HEK293 (cell line): ENCODE data around the gene CHFR.

ENCODE experiments used
- CTCF ChIA-PET: fragments of 350-600 bp; formaldehyde crosslinking; extraction: SDS; loops from one replicate; lab custom pipeline; 2021; ENCODE audit warnings: antibody characterized with exemption; lab: Yijun Ruan, JAX
- POLR2A ChIA-PET: fragments of 300-600 bp; formaldehyde crosslinking; extraction: SDS; loops from one replicate; lab custom pipeline; 2020; ENCODE audit warnings: antibody characterized with exemption, inconsistent platforms; lab: Yijun Ruan, JAX
- H3K27ac ChIP-seq: fragments of 200-500 bp; sonication (Bioruptor generic); 2 replicates; pipeline ENCODE4 v1.5.1; 2014; ENCODE audit warnings: low read depth, low read length, control low read depth, inconsistent platforms; ENCODE audit errors: extremely low read depth
- H3K36me3 ChIP-seq, 2 experiments: fragments of 200-500 bp in 1 of 2; sonication (Bioruptor generic) in 1 of 2; 1 replicate in 1 of 2; 2 replicates in 1 of 2; pipeline ENCODE4 v1.5.1; 2014 to 2017; ENCODE audit warnings: inconsistent platforms in 2 of 2, low read length in 2 of 2; ENCODE audit not compliant: control insufficient read depth in 2 of 2, insufficient read depth in 1 of 2
- H3K4me1 ChIP-seq: fragments of 200-500 bp; sonication (Bioruptor generic); 2 replicates; pipeline ENCODE4 v1.5.1; 2014; ENCODE audit warnings: mild to moderate bottlenecking, low read length, inconsistent platforms; ENCODE audit not compliant: control insufficient read depth, insufficient read depth
- H3K4me3 ChIP-seq: 2 replicates; pipeline ENCODE4 v1.5.1; 2011; ENCODE audit warnings: low read depth, mild to moderate bottlenecking, control low read depth, low read length, moderate library complexity
- H3K9me3 ChIP-seq: fragments of 200-500 bp; sonication (Bioruptor generic); 2 replicates; pipeline ENCODE4 v1.5.1; 2014; ENCODE audit warnings: low read depth, low read length, inconsistent platforms; ENCODE audit not compliant: control insufficient read depth, insufficient read depth
- KLF17 ChIP-seq: fragments of 450-650 bp; formaldehyde crosslinking; IDR thresholded peaks from 2 replicates; pipeline ENCODE4 v1.5.1; 2016; ENCODE audit warnings: missing biosample characterization, missing genetic modification characterization
- PATZ1 ChIP-seq: fragments of 450-650 bp; formaldehyde crosslinking; IDR thresholded peaks from 2 replicates; pipeline ENCODE4 v1.5.1; 2016; ENCODE audit warnings: missing biosample characterization, missing genetic modification characterization
- REST ChIP-seq: fragments of 450-650 bp; formaldehyde crosslinking; IDR thresholded peaks from 2 replicates; pipeline ENCODE4 v1.5.1; 2016; ENCODE audit warnings: missing biosample characterization, missing genetic modification characterization
- SALL2 ChIP-seq: fragments of 450-650 bp; formaldehyde crosslinking; IDR thresholded peaks from 2 replicates; pipeline ENCODE4 v1.5.0; 2017; ENCODE audit warnings: missing biosample characterization, mild to moderate bottlenecking, missing genetic modification characterization, borderline replicate concordance
- SCRT1 ChIP-seq: fragments of 450-650 bp; formaldehyde crosslinking; IDR thresholded peaks from 2 replicates; pipeline ENCODE4 v1.5.1; 2016; ENCODE audit warnings: missing biosample characterization, missing genetic modification characterization, borderline replicate concordance
- ZNF175 ChIP-seq: fragments of 450-650 bp; formaldehyde crosslinking; IDR thresholded peaks from 2 replicates; pipeline ENCODE4 v1.5.1; 2016; ENCODE audit warnings: missing biosample characterization, missing genetic modification characterization
- ZNF19 ChIP-seq: fragments of 450-650 bp; formaldehyde crosslinking; IDR thresholded peaks from 2 replicates; pipeline ENCODE4; 2016; ENCODE audit warnings: missing biosample characterization, missing genetic modification characterization, low read depth
- ZNF2 ChIP-seq: fragments of 450-650 bp; formaldehyde crosslinking; IDR thresholded peaks from 2 replicates; pipeline ENCODE4 v1.5.1; 2016; ENCODE audit warnings: missing biosample characterization, missing genetic modification characterization
- ZNF214 ChIP-seq: fragments of 450-650 bp; formaldehyde crosslinking; IDR thresholded peaks from 2 replicates; pipeline ENCODE4 v1.5.1; 2017; ENCODE audit warnings: missing biosample characterization, mild to moderate bottlenecking, missing genetic modification characterization, borderline replicate concordance
- ZNF280D ChIP-seq: fragments of 450-650 bp; formaldehyde crosslinking; IDR thresholded peaks from 2 replicates; pipeline ENCODE4 v1.5.1; 2016; ENCODE audit warnings: missing biosample characterization, missing genetic modification characterization
- ZNF37A ChIP-seq: fragments of 450-650 bp; IDR thresholded peaks from 2 replicates; pipeline ENCODE4 v1.5.1; 2018; ENCODE audit warnings: missing biosample characterization, missing genetic modification characterization
- ZNF426 ChIP-seq: fragments of 450-650 bp; formaldehyde crosslinking; IDR thresholded peaks from 2 replicates; pipeline ENCODE4 v1.5.1; 2017; ENCODE audit warnings: missing biosample characterization, missing genetic modification characterization, mild to moderate bottlenecking, inconsistent platforms, moderate library complexity
- ZNF560 ChIP-seq: fragments of 450-650 bp; formaldehyde crosslinking; IDR thresholded peaks from 2 replicates; pipeline ENCODE4 v1.5.1; 2017; ENCODE audit warnings: missing biosample characterization, missing genetic modification characterization, borderline replicate concordance
- ZNF596 ChIP-seq: fragments of 450-650 bp; IDR thresholded peaks from 2 replicates; pipeline ENCODE4 v1.5.0; 2018; ENCODE audit warnings: missing biosample characterization, mild to moderate bottlenecking, missing genetic modification characterization, moderate library complexity
- ZNF707 ChIP-seq: fragments of 450-650 bp; formaldehyde crosslinking; IDR thresholded peaks from 2 replicates; pipeline ENCODE4 v1.5.1; 2016; ENCODE audit warnings: missing biosample characterization, missing genetic modification characterization
- ZSCAN23 ChIP-seq: fragments of 450-650 bp; formaldehyde crosslinking; IDR thresholded peaks from 2 replicates; pipeline ENCODE4 v1.5.1; 2016; ENCODE audit warnings: missing biosample characterization, missing genetic modification characterization

The CHFR gene

GRCh38 chr12:132812631-132813305, 74.6 kb downstream of the CHFR start:
- no peak overlapping the region for H3K4me3 ChIP-seq
- CTCF ChIA-PET = interaction anchor here (0.5 kb wide), 1 partner anchor 109 kb away, joined by 4 read pairs; no protein-coding TSS in a partner anchor
- peaks cover 17 to 79% of the 10 kb centered on the region in 2 experiments; a peak in 2 of 3 replicates for H3K36me3 ChIP-seq
- TF ChIP-seq ZNF37A (no peak), ZNF596 (tag by site-specific recombination) (no peak), SCRT1 (tag by site-specific recombination) (no peak), ZNF280D (tag by site-specific recombination) (no peak), ZNF560 (tag by site-specific recombination) (no peak), ZNF426 (tag by site-specific recombination) (no peak), SALL2 (tag by site-specific recombination) (no peak), ZNF19 (tag by site-specific recombination) (no peak), ZNF707 (no peak), ZSCAN23 (tag by site-specific recombination) (no peak), REST (tag by site-specific recombination) (no peak), ZNF175 (tag by site-specific recombination) (no peak), KLF17 (no peak), ZNF214 (tag by site-specific recombination) (no peak), PATZ1 (tag by site-specific recombination) (no peak), ZNF2 (no peak)
- POLR2A ChIA-PET = no interaction called here
- no peaks in the 10 kb centered on the region for H3K9me3 ChIP-seq
- no peaks in the 10 kb centered on the region for H3K4me1 ChIP-seq
- H3K27ac ChIP-seq = no peak overlapping the region
